HepG2 (cell line): ENCODE measurements around the gene ZNF273. TPM values are rescaled to one million over a fixed set of nuclear protein-coding genes. Genes with fewer than 3 reads are reported as not detected.

Source experiments
- ATAC-seq: fragments of 200-7000 bp; cut with Tn5 transposase; 3 replicates; pipeline ENCODE4 v1.9.1; 2020; ENCODE audit warnings: mild to moderate bottlenecking, moderate library complexity
- BruUV-seq: library from RNA; stranded (reverse); fragments of 400-500 nt; replicated peaks from 2 replicates; lab custom pipeline; 2021; lab: Mats Ljungman, UMichigan
- CTCF ChIA-PET: fragments of 300-600 bp; formaldehyde crosslinking; extraction: SDS; loops from one replicate; lab custom pipeline; 2021; ENCODE audit warnings: low total read pairs, inconsistent platforms, low intra/inter-chr PET ratio; lab: Yijun Ruan, JAX
- POLR2A ChIA-PET: fragments of 350-600 bp; sonication (Branson Sonifier 250); formaldehyde crosslinking; loops from one replicate; lab custom pipeline; 2020; ENCODE audit warnings: antibody characterized with exemption, inconsistent platforms; lab: Yijun Ruan, JAX
- DNase-seq: peaks from one replicate; pipeline ENCODE4 v3.0.0-alpha.2; 2015; ENCODE audit warnings: low spot score
- FAIRE-seq: peaks from 3 replicates; lab custom pipeline; 2011; peaks lifted over from hg19 to GRCh38; lab: Jason Lieb, UNC
- H2AFZ ChIP-seq: one replicate; pipeline ENCODE4 v1.6.1; 2011; ENCODE audit warnings: low read length, inconsistent platforms
- H3K27ac ChIP-seq: fragments of 300-600 bp; 3 replicates; pipeline ENCODE4 v1.8.0; 2011; ENCODE audit warnings: mixed run types, mild to moderate bottlenecking, mixed read lengths, low read length, inconsistent platforms; ENCODE audit not compliant: insufficient read depth; ENCODE audit errors: extremely low read length
- H3K27me3 ChIP-seq, 2 experiments: fragments of 200-600 bp in 1 of 2; 2 replicates in 1 of 2; 3 replicates in 1 of 2; pipeline versions ENCODE4 v1.6.0 to v1.8.0; 2011; ENCODE audit warnings: low read length in 2 of 2, mild to moderate bottlenecking in 2 of 2, moderate library complexity in 2 of 2, inconsistent platforms in 1 of 2; ENCODE audit not compliant: insufficient read depth in 2 of 2, control insufficient read depth in 1 of 2
- H3K36me3 ChIP-seq, 2 experiments: fragments of 200-600 bp in 1 of 2; replicated peaks in 1 of 2; 2 replicates in 1 of 2; 3 replicates in 1 of 2; pipeline versions ENCODE4 v1.5.1 to v1.8.0; 2011; ENCODE audit warnings: low read length in 2 of 2, inconsistent platforms in 1 of 2; ENCODE audit not compliant: insufficient read depth in 2 of 2, control insufficient read depth in 1 of 2
- H3K4me1 ChIP-seq: 2 replicates; pipeline ENCODE4 v1.5.1; 2012; ENCODE audit warnings: low read length, inconsistent platforms; ENCODE audit not compliant: insufficient read depth
- H3K4me2 ChIP-seq: 2 replicates; pipeline ENCODE4 v1.6.0; 2011; ENCODE audit warnings: low read depth, low read length, inconsistent platforms
- H3K4me3 ChIP-seq, 3 experiments: fragments of 200-600 bp in 1 of 3; sonication (generic), shearing (Covaris generic) in 1 of 3; replicated peaks in 1 of 3; 2 replicates each; pipeline ENCODE4 v1.5.1; 2011 to 2016; ENCODE audit warnings: low read length in 3 of 3, inconsistent platforms in 2 of 3, low read depth in 2 of 3, mild to moderate bottlenecking in 2 of 3, control low read depth in 1 of 3, mixed read lengths in 1 of 3; ENCODE audit not compliant: insufficient read depth in 1 of 3
- H3K79me2 ChIP-seq: one replicate; pipeline ENCODE4 v1.6.1; 2011; ENCODE audit warnings: low read length, inconsistent platforms; ENCODE audit not compliant: insufficient read depth
- H3K9ac ChIP-seq: 2 replicates; pipeline ENCODE4 v1.6.0; 2011; ENCODE audit warnings: mild to moderate bottlenecking, low read depth, low read length, inconsistent platforms; ENCODE audit not compliant: insufficient read depth
- H3K9me3 ChIP-seq: 2 replicates; pipeline ENCODE4 v1.5.1; 2012; ENCODE audit warnings: mild to moderate bottlenecking, low read length
- H4K20me1 ChIP-seq: 2 replicates; pipeline ENCODE4 v1.6.0; 2011; ENCODE audit warnings: inconsistent platforms, mild to moderate bottlenecking, low read length, moderate library complexity; ENCODE audit not compliant: insufficient read depth
- CEBPG ChIP-seq: IDR thresholded peaks from 2 replicates; pipeline ENCODE4 v1.6.1; 2016
- FOXK1 ChIP-seq: sonication (generic); formaldehyde crosslinking; IDR thresholded peaks from 2 replicates; pipeline ENCODE4 v1.4.0; 2020; ENCODE audit warnings: low read depth, missing genetic modification reagents, borderline replicate concordance
- HOXA5 ChIP-seq: sonication (generic); formaldehyde crosslinking; IDR thresholded peaks from 2 replicates; pipeline ENCODE4 v1.4.0; 2020; ENCODE audit warnings: missing genetic modification reagents
- RBAK ChIP-seq: sonication (generic); formaldehyde crosslinking; IDR thresholded peaks from 2 replicates; pipeline ENCODE4 v1.5.1; 2020; ENCODE audit warnings: mild to moderate bottlenecking, missing genetic modification reagents
- SOX6 ChIP-seq, 2 experiments: fragments of 450-650 bp in 1 of 2; sonication (generic) in 1 of 2; formaldehyde crosslinking in 1 of 2; IDR thresholded peaks; 2 replicates each; pipeline versions ENCODE4 v1.4.0 to v1.6.1; 2017 to 2020; ENCODE audit warnings: antibody characterized with exemption in 1 of 2, mild to moderate bottlenecking in 1 of 2, missing genetic modification reagents in 1 of 2
- ZNF180 ChIP-seq: sonication (generic); formaldehyde crosslinking; IDR thresholded peaks from 2 replicates; pipeline ENCODE4 v1.4.0; 2020; ENCODE audit warnings: low read depth, missing genetic modification reagents, borderline replicate concordance
- ZNF350 ChIP-seq: sonication (generic); formaldehyde crosslinking; IDR thresholded peaks from 2 replicates; pipeline ENCODE4 v1.4.0; 2020; ENCODE audit warnings: mild to moderate bottlenecking, low read depth, missing genetic modification reagents, borderline replicate concordance
- ZNF354B ChIP-seq: sonication (generic); formaldehyde crosslinking; IDR thresholded peaks from 2 replicates; pipeline ENCODE4 v1.8.0; 2022; ENCODE audit warnings: mild to moderate bottlenecking, missing genetic modification reagents
- ZNF607 ChIP-seq: sonication (generic); formaldehyde crosslinking; IDR thresholded peaks from 2 replicates; pipeline ENCODE4 v1.5.1; 2020; ENCODE audit warnings: missing genetic modification reagents, mild to moderate bottlenecking, borderline replicate concordance
- ZSCAN25 ChIP-seq: sonication (generic); formaldehyde crosslinking; IDR thresholded peaks from 2 replicates; pipeline ENCODE4 v1.8.0; 2022; ENCODE audit warnings: mild to moderate bottlenecking, missing genetic modification reagents
- WGBS: methylation state at CpG from one replicate; pipeline ENCODE4 v1.1.6; 2017; ENCODE audit warnings: low lambda C conversion rate; 5-methylcytosine and 5-hydroxymethylcytosine counted together
- in situ Hi-C: cut with HindIII; loops from 2 replicates; pipeline ENCODE4 v1.10.0; 2017; ENCODE audit warnings: low pct_unique_long_range_greater_than_20kb; ENCODE audit not compliant: extremely low pct_ligation_motif_present
- intact Hi-C: fragments of 100-400 bp; cut with micrococcal nuclease; formaldehyde crosslinking; loops from one replicate; pipeline ENCODE4 v1.10.0; 2022; ENCODE audit not compliant: unreplicated experiment
- polyA plus RNA-seq, 8 experiments: library from polyadenylated mRNA; depleted of rRNA in 3 of 8; stranded (reverse) in 7 of 8; unstranded in 1 of 8; fragments of >200 nt; fragmentation: Illumina TruSeq in 4 of 8; extraction: Trizol in 4 of 8; gene quantifications; 2 replicates each; pipeline versions ENCODE4 v1.2.1 to v1.2.3, GENCODE V29; 2011 to 2016; ENCODE audit warnings: low read depth in 4 of 8, missing spikeins in 1 of 8, mixed read lengths in 1 of 8; ENCODE audit not compliant: insufficient read depth in 1 of 8
- total RNA-seq, 5 experiments: library from RNA; depleted of rRNA; stranded (reverse); fragments of >200 nt; fragmentation: Illumina TruSeq; extraction: Trizol; gene quantifications; 2 replicates each; pipeline ENCODE4 v1.2.3, GENCODE V29; 2016; ENCODE audit warnings: low read depth in 1 of 5
- TF ChIP-seq, protein P1 (sequence below): sonication (generic); formaldehyde crosslinking; IDR thresholded peaks from 2 replicates; pipeline ENCODE4 v1.4.0; 2020; ENCODE audit warnings: mild to moderate bottlenecking, missing genetic modification reagents
- TF ChIP-seq, protein P2 (sequence below): sonication (generic); formaldehyde crosslinking; IDR thresholded peaks from 2 replicates; pipeline ENCODE4 v1.5.0; 2020; ENCODE audit warnings: missing genetic modification reagents

The ZNF273 gene
- total and polyA plus RNA-seq, 2 of the 13 experiments (the other 11 are each of a cell fraction or from before 2014, with no cell fraction given): 1.7 to 5.8 TPM

- Histone ChIP-seq H3K4me2 (no peak overlapping the region), H4K20me1 (no peaks in the 10 kb centered on the region), H3K4me3 (no peak overlapping the region), H2AFZ (no peak overlapping the region), H3K9me3 (peaks cover 13% of the 10 kb centered on the region; the same call in 1 of the 2 replicates), H3K27ac (no peak overlapping the region), H3K9ac (no peak overlapping the region), H3K27me3 (peaks cover 5 to 97% of the 10 kb centered on the region in 2 experiments; a peak in 4 of 5 replicates), H3K36me3 (no peaks in the 10 kb centered on the region), H3K4me1 (peaks cover 5% of the 10 kb centered on the region), H3K79me2 (no peaks in the 10 kb centered on the region)
- CTCF ChIA-PET: no interaction called here
- FAIRE-seq (no peak), ATAC-seq (no peak), DNase-seq (no peak)
- in situ Hi-C loops: no loop called here
- TF ChIP-seq ZNF607 (CRISPR knock-in tag): no peak
- TF ChIP-seq ZNF180 (CRISPR knock-in tag): no peak
- TF ChIP-seq FOXK1 (CRISPR knock-in tag): no peak
- TF ChIP-seq, protein P1, sequence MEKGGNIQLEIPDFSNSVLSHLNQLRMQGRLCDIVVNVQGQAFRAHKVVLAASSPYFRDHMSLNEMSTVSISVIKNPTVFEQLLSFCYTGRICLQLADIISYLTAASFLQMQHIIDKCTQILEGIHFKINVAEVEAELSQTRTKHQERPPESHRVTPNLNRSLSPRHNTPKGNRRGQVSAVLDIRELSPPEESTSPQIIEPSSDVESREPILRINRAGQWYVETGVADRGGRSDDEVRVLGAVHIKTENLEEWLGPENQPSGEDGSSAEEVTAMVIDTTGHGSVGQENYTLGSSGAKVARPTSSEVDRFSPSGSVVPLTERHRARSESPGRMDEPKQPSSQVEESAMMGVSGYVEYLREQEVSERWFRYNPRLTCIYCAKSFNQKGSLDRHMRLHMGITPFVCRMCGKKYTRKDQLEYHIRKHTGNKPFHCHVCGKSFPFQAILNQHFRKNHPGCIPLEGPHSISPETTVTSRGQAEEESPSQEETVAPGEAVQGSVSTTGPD (CRISPR knock-in tag): no peak
- no peak for TF ChIP-seq ZSCAN25
- no peak for TF ChIP-seq RBAK (CRISPR knock-in tag)
- no peak for TF ChIP-seq HOXA5
- no peak for TF ChIP-seq CEBPG
- TF ChIP-seq ZNF354B (CRISPR knock-in tag): no peak
- no peak for TF ChIP-seq SOX6 (IDR thresholded peaks at IDR 0.05)
- no peak for TF ChIP-seq SOX6 (CRISPR knock-in tag; IDR thresholded peaks at IDR 0.05)
- TF ChIP-seq, protein P2, sequence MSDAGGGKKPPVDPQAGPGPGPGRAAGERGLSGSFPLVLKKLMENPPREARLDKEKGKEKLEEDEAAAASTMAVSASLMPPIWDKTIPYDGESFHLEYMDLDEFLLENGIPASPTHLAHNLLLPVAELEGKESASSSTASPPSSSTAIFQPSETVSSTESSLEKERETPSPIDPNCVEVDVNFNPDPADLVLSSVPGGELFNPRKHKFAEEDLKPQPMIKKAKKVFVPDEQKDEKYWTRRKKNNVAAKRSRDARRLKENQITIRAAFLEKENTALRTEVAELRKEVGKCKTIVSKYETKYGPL (CRISPR knock-in tag): no peak
- no peak for TF ChIP-seq ZNF350
- POLR2A ChIA-PET: no interaction called here
- 5% methylated on average over 4 of the region's 5 CpGs for WGBS
- no TSS peak for BruUV-seq
- intact Hi-C loops: no loop called here
Observed at GRCh38 chr7:64873517-64873916, 29.6 kb upstream of the ZNF273 start.
